ENCODE measurements around the gene LMO2. TPM values are rescaled to one million over a fixed set of nuclear protein-coding genes. Genes with fewer than 3 reads are reported as not detected.

The LMO2 gene
- total and polyA plus RNA-seq, 2 of the 13 experiments (the other 11 are each of a cell fraction or from before 2014, with no cell fraction given) = not detected

- Histone ChIP-seq H3K9me3 (ENCODE audit: low read length) (no peaks in the 10 kb centered on the region), H3K4me3 (replicated peaks in 1 of 3; ENCODE audit: insufficient read depth in 1 of 3, low read depth in 2 of 3, low read length in 3 of 3) (no peak overlapping the region), H4K20me1 (ENCODE audit: insufficient read depth, low read length) (no peaks in the 10 kb centered on the region), H3K4me2 (ENCODE audit: low read depth, low read length) (no peak overlapping the region), H2AFZ (ENCODE audit: low read length) (no peak overlapping the region), H3K36me3 (replicated peaks in 1 of 2; ENCODE audit: control insufficient read depth in 1 of 2, insufficient read depth in 2 of 2, low read length in 2 of 2) (no peaks in the 10 kb centered on the region), H3K4me1 (ENCODE audit: insufficient read depth, low read length) (0 out of 2 replicates have a peak, but pooled peaks cover 8% of the 10 kb centered on the region), H3K27ac (ENCODE audit: extremely low read length, insufficient read depth, low read length) (no peak overlapping the region), H3K79me2 (ENCODE audit: insufficient read depth, low read length) (no peaks in the 10 kb centered on the region), H3K9ac (ENCODE audit: insufficient read depth, low read depth, low read length) (no peak overlapping the region), H3K27me3 (ENCODE audit: control insufficient read depth in 1 of 2, insufficient read depth in 2 of 2, low read length in 2 of 2) (peaks cover 0 to 13% of the 10 kb centered on the region in 2 experiments; a peak in 2 of 5 replicates)
- intact Hi-C loops (cut with micrococcal nuclease; ENCODE audit: unreplicated experiment) = no loop called here
- DNase-seq (ENCODE audit: low spot score) (no peak), ATAC-seq (no peak), FAIRE-seq (no peak)
- WGBS (ENCODE audit: low lambda C conversion rate) = 7% methylated on average over 2 of the region's 2 CpGs
- POLR2A ChIA-PET = no interaction called here
- in situ Hi-C loops (cut with HindIII; ENCODE audit: extremely low pct_ligation_motif_present, low pct_unique_long_range_greater_than_20kb) = no loop called here
- TF ChIP-seq ZNF790 (CRISPR knock-in tag; IDR thresholded peaks at IDR 0.05; ENCODE audit: borderline replicate concordance) (no peak), MYNN (CRISPR knock-in tag; IDR thresholded peaks at IDR 0.05; ENCODE audit: low read depth) (no peak), HMG20A (CRISPR knock-in tag; IDR thresholded peaks at IDR 0.05; ENCODE audit: borderline replicate concordance) (no peak), USF2 (IDR thresholded peaks at IDR 0.05; ENCODE audit: low read depth, low read length) (no peak), USF2 (CRISPR knock-in tag; IDR thresholded peaks at IDR 0.05; ENCODE audit: borderline replicate concordance) (no peak), ZNF350 (CRISPR knock-in tag; IDR thresholded peaks at IDR 0.05; ENCODE audit: borderline replicate concordance, low read depth) (no peak), HMGXB3 (CRISPR knock-in tag; IDR thresholded peaks at IDR 0.05; ENCODE audit: borderline replicate concordance) (no peak), TFDP2 (CRISPR knock-in tag; IDR thresholded peaks at IDR 0.05) (no peak), PPARG (CRISPR knock-in tag; conservative IDR thresholded peaks at IDR 0.05) (no peak), ZNF296 (CRISPR knock-in tag; conservative IDR thresholded peaks at IDR 0.05) (no peak), ZNF225 (CRISPR knock-in tag; IDR thresholded peaks at IDR 0.05) (no peak), ZNF337 (CRISPR knock-in tag; IDR thresholded peaks at IDR 0.05; ENCODE audit: borderline replicate concordance, low read depth) (no peak), ZFP37 (CRISPR knock-in tag; IDR thresholded peaks at IDR 0.05; ENCODE audit: borderline replicate concordance) (no peak), DDIT3 (CRISPR knock-in tag; IDR thresholded peaks at IDR 0.05) (no peak), MXD1 (CRISPR knock-in tag; IDR thresholded peaks at IDR 0.05) (no peak)
- no TSS peak for BruUV-seq (replicated peaks)
- CTCF ChIA-PET (ENCODE audit: low intra/inter-chr PET ratio, low total read pairs) = no interaction called here
Measured at GRCh38 chr11:33923626-33924025, 31.8 kb upstream of the LMO2 start.
